K562 (cell line): ENCODE results near the gene NCAPG2. TPM values are rescaled to one million over a fixed set of nuclear protein-coding genes. Genes with fewer than 3 reads are reported as not detected.

Experiments used
- ATAC-seq: fragments of 200-7000 bp; cut with Tn5 transposase; 3 replicates; pipeline ENCODE4 v1.9.1; 2020; ENCODE audit warnings: moderate library complexity
- BruUV-seq: library from RNA; stranded (reverse); fragments of 400-500 nt; replicated peaks from 2 replicates; lab custom pipeline; 2021; lab: Mats Ljungman, UMichigan
- CTCF ChIA-PET: fragments of 300-600 bp; formaldehyde crosslinking; extraction: SDS; loops from one replicate; lab custom pipeline; 2021; ENCODE audit warnings: low intra/inter-chr PET ratio; lab: Yijun Ruan, JAX
- POLR2A ChIA-PET: fragments of 300-600, 350-650 bp; sonication (Branson Sonifier 250); formaldehyde crosslinking; extraction: SDS; loops from one replicate; lab custom pipeline; 2021; ENCODE audit warnings: antibody characterized with exemption, inconsistent platforms; lab: Yijun Ruan, JAX
- DNase-seq, 4 experiments: peaks; one replicate each; pipeline versions ENCODE4 v3.0.0 to v3.0.0-alpha.2; 2011 to 2018; ENCODE audit warnings: low spot score in 3 of 4, mixed read lengths in 3 of 4; ENCODE audit errors: extremely low read depth in 1 of 4
- FAIRE-seq: peaks from 2 replicates; lab custom pipeline; 2011; peaks lifted over from hg19 to GRCh38; lab: Jason Lieb, UNC
- H2AFZ ChIP-seq: 2 replicates; pipeline ENCODE4 v1.6.0; 2011; ENCODE audit warnings: low read depth, low read length, control low read depth, inconsistent platforms
- H3K27ac ChIP-seq: fragments of 200-600 bp; 3 replicates; pipeline ENCODE4 v1.8.0; 2011; ENCODE audit warnings: low read depth, mild to moderate bottlenecking, control low read depth, inconsistent platforms, low read length, moderate library complexity, mixed read lengths; ENCODE audit errors: extremely low read depth
- H3K27me3 ChIP-seq, 2 experiments: fragments of 300-600 bp in 1 of 2; 2 replicates in 1 of 2; 3 replicates in 1 of 2; pipeline versions ENCODE4 v1.6.0 to v1.8.0; 2011; ENCODE audit warnings: inconsistent platforms in 2 of 2, low read length in 2 of 2, mild to moderate bottlenecking in 1 of 2, mixed read lengths in 1 of 2, moderate library complexity in 1 of 2; ENCODE audit not compliant: control insufficient read depth in 2 of 2, insufficient read depth in 2 of 2
- H3K36me3 ChIP-seq: fragments of 300-600 bp; 3 replicates; pipeline ENCODE4 v1.8.0; 2011; ENCODE audit warnings: mild to moderate bottlenecking, low read length, inconsistent platforms; ENCODE audit not compliant: control insufficient read depth, insufficient read depth
- H3K4me1 ChIP-seq, 2 experiments: fragments of 200-600 bp in 1 of 2; replicated peaks in 1 of 2; 2 replicates in 1 of 2; 3 replicates in 1 of 2; pipeline versions ENCODE4 v1.5.1 to v1.8.0; 2011; ENCODE audit warnings: inconsistent platforms in 2 of 2, low read length in 2 of 2, mild to moderate bottlenecking in 1 of 2, mixed read lengths in 1 of 2, moderate library complexity in 1 of 2; ENCODE audit not compliant: control insufficient read depth in 2 of 2, insufficient read depth in 2 of 2
- H3K4me2 ChIP-seq: 2 replicates; pipeline ENCODE4 v1.6.1; 2011; ENCODE audit warnings: low read length, control low read depth, inconsistent platforms, mixed read lengths; ENCODE audit not compliant: insufficient read depth
- H3K4me3 ChIP-seq: fragments of 200-600 bp; sonication (generic), shearing (Covaris generic); 2 replicates; pipeline ENCODE4 v1.5.1; 2016; ENCODE audit warnings: control low read depth, inconsistent platforms
- H3K79me2 ChIP-seq: fragments of 200-600 bp; 3 replicates; pipeline ENCODE4 v1.8.0; 2011; ENCODE audit warnings: low read length, inconsistent platforms; ENCODE audit not compliant: control insufficient read depth, insufficient read depth
- H3K9ac ChIP-seq, 2 experiments: 2 replicates each; pipeline versions ENCODE4 v1.6.0 to v1.6.1; 2011; ENCODE audit warnings: low read depth in 2 of 2, low read length in 2 of 2, control low read depth in 1 of 2, inconsistent platforms in 1 of 2, mild to moderate bottlenecking in 1 of 2, mixed read lengths in 1 of 2; ENCODE audit not compliant: insufficient read depth in 1 of 2
- H3K9me1 ChIP-seq: one replicate; pipeline ENCODE4 v1.6.0; 2011; ENCODE audit warnings: inconsistent platforms, mild to moderate bottlenecking, low read length, moderate library complexity; ENCODE audit not compliant: control insufficient read depth, insufficient read depth
- H3K9me3 ChIP-seq: replicated peaks from 2 replicates; pipeline ENCODE4 v1.5.1; 2011; ENCODE audit warnings: low read depth, low read length, inconsistent platforms; ENCODE audit not compliant: control insufficient read depth, insufficient read depth
- H4K20me1 ChIP-seq: replicated peaks from 2 replicates; pipeline ENCODE4 v1.6.1; 2011; ENCODE audit warnings: low read length, inconsistent platforms, mixed read lengths; ENCODE audit not compliant: control insufficient read depth, insufficient read depth
- BRCA1 ChIP-seq, 2 experiments: fragments of 450-650 bp in 1 of 2; sonication (generic) in 1 of 2; formaldehyde crosslinking in 1 of 2; IDR thresholded peaks; 2 replicates each; pipeline versions ENCODE4 v1.5.0 to v1.6.1; 2017 to 2020; ENCODE audit warnings: mild to moderate bottlenecking in 1 of 2, missing genetic modification reagents in 1 of 2
- CREBBP ChIP-seq: IDR thresholded peaks from one replicate; pipeline ENCODE4 v1.6.1; 2012; ENCODE audit warnings: low read depth, mild to moderate bottlenecking, control low read depth, inconsistent platforms, low read length
- DNMT1 ChIP-seq: fragments of 450-650 bp; IDR thresholded peaks from 2 replicates; pipeline ENCODE4 v1.6.1; 2016; ENCODE audit warnings: antibody characterized with exemption, mild to moderate bottlenecking
- FOXA1 ChIP-seq: fragments of 450-650 bp; IDR thresholded peaks from 2 replicates; pipeline ENCODE4 v1.6.1; 2016; ENCODE audit warnings: mild to moderate bottlenecking, borderline replicate concordance
- HMBOX1 ChIP-seq: sonication (generic); IDR thresholded peaks from 2 replicates; pipeline ENCODE4 v1.6.1; 2016
- MEIS2 ChIP-seq: fragments of 450-650 bp; IDR thresholded peaks from 2 replicates; pipeline ENCODE4 v1.6.1; 2014; ENCODE audit warnings: mild to moderate bottlenecking; ENCODE audit not compliant: partially characterized antibody
- POLR3G ChIP-seq: IDR thresholded peaks from 2 replicates; pipeline ENCODE4 v1.6.1; 2011; ENCODE audit not compliant: insufficient read length, insufficient replicate concordance; ENCODE audit errors: extremely low read depth
- SPI1 ChIP-seq: IDR thresholded peaks from 2 replicates; pipeline ENCODE4 v1.6.1; 2011; ENCODE audit warnings: low read depth, low read length, control low read depth, borderline replicate concordance
- ZNF143 ChIP-seq: sonication (generic); formaldehyde crosslinking; IDR thresholded peaks from 2 replicates; pipeline ENCODE4 v1.9.0; 2022; ENCODE audit warnings: mild to moderate bottlenecking, missing genetic modification reagents
- WGBS: fragments of 100-300 bp; shearing (Covaris generic); methylation state at CpG from one replicate; pipeline ENCODE4 v1.1.6; 2016; ENCODE audit warnings: low coverage, mixed read lengths; ENCODE audit not compliant: insufficient coverage; ENCODE audit errors: missing lambda C conversion rate; 5-methylcytosine and 5-hydroxymethylcytosine counted together
- in situ Hi-C: fragments of 300-500 bp; cut with MboI; formaldehyde crosslinking; loops from 4 replicates; pipeline ENCODE4 v1.15.0; 2018; ENCODE audit warnings: inconsistent platforms, mixed read lengths
- intact Hi-C: fragments of 100-400 bp; cut with micrococcal nuclease; formaldehyde crosslinking; loops from 2 replicates; pipeline ENCODE4 v1.14.2; 2022
- polyA plus RNA-seq, 8 experiments: library from polyadenylated mRNA; depleted of rRNA in 4 of 8; stranded (reverse) in 5 of 8; unstranded in 3 of 8; fragments of >200 nt; fragmentation: Nextera tagmentation in 2 of 8; fragmentation: Illumina TruSeq in 1 of 8; extraction: Ambion mirVana in 2 of 8; extraction: Trizol in 1 of 8; gene quantifications; 2 replicates each; pipeline versions ENCODE4 v1.2.1 to v1.2.3, GENCODE V29; 2011 to 2014; ENCODE audit warnings: inconsistent platforms in 1 of 8, missing spikeins in 1 of 8
- total RNA-seq, 7 experiments: library from RNA; depleted of rRNA in 6 of 7; stranded (reverse); fragments of >200 nt in 6 of 7; fragmentation: Illumina TruSeq in 2 of 7; extraction: Trizol in 2 of 7; gene quantifications; 2 replicates each; pipeline versions ENCODE4 v1.2.1 to v1.2.3, GENCODE V29; 2011 to 2021; ENCODE audit warnings: low replicate concordance in 1 of 7
- TF ChIP-seq, protein P1 (sequence below): fragments of 450-650 bp; IDR thresholded peaks from 2 replicates; pipeline ENCODE4 v1.6.1; 2016
- TF ChIP-seq, protein P2 (sequence below): sonication (generic); formaldehyde crosslinking; IDR thresholded peaks from 2 replicates; pipeline ENCODE4 v1.4.0; 2020; ENCODE audit warnings: mild to moderate bottlenecking, missing genetic modification reagents

The NCAPG2 gene
- total and polyA plus RNA-seq, 9 of the 15 experiments (the other 6 are each of a cell fraction or from before 2014, with no cell fraction given) = 21.5 to 127 (median 86.1) TPM

- BruUV-seq = no TSS peak
- Histone ChIP-seq H3K27ac (no peak overlapping the region), H3K9me3 (peaks cover 3% of the 10 kb centered on the region; the same call in 1 of the 2 replicates), H3K4me2 (no peak overlapping the region), H3K9ac (no peak overlapping the region), H3K4me3 (no peak overlapping the region), H3K36me3 (peaks cover 96% of the 10 kb centered on the region), H3K9me1 (no peaks in the 10 kb centered on the region), H4K20me1 (no peaks in the 10 kb centered on the region; the same call in 1 of the 2 replicates), H3K79me2 (peaks cover 9% of the 10 kb centered on the region; the same call in 2 of the 3 replicates), H2AFZ (no peak overlapping the region), H3K4me1 (no peaks in the 10 kb centered on the region), H3K27me3 (no peaks in the 10 kb centered on the region)
- intact Hi-C loops = loop anchor here (10.0 kb wide), 1 partner anchor 154 kb away; no protein-coding TSS in a partner anchor
- TF ChIP-seq FOXA1 (no peak), ZNF143 (no peak), HMBOX1 (peak; percentile 70), DNMT1 (no peak)
- ChIA-PET CTCF (no interaction called here), POLR2A (interaction anchor here (1.2 to 1.6 kb wide), 4 partner anchors 10 to 49 kb away, joined by 3 to 5 read pairs (median 4); no protein-coding TSS in a partner anchor)
- in situ Hi-C loops = no loop called here
- DNase-seq (no peak), FAIRE-seq (no peak), ATAC-seq (no peak)
- WGBS = 96% methylated on average over 9 of the region's 9 CpGs
These were observed 55.8 kb downstream of the NCAPG2 start for GRCh38 chr7:158648787-158649186.

GRCh38 chr7:158648168-158648567 lies 56.4 kb downstream of the NCAPG2 start:
- H3K4me3 ChIP-seq = no peak overlapping the region
- POLR2A ChIA-PET = no interaction called here
- 91% methylated on average over 7 of the region's 7 CpGs for WGBS

More at GRCh38 chr7:158648168-158648567, 56.4 kb downstream of the NCAPG2 start:
- no peaks in the 10 kb centered on the region; the same call in 1 of the 2 replicates for H4K20me1 ChIP-seq
- H3K4me2 ChIP-seq = no peak overlapping the region
- H3K9me1 ChIP-seq = no peaks in the 10 kb centered on the region
- TF ChIP-seq BRCA1 (IDR thresholded peaks at IDR 0.05) (no peak), BRCA1 (CRISPR knock-in tag; IDR thresholded peaks at IDR 0.05) (no peak), POLR3G (no peak), CREBBP (no peak), MEIS2 (peak; percentile 41), SPI1 (no peak)
- TF ChIP-seq, protein P1, sequence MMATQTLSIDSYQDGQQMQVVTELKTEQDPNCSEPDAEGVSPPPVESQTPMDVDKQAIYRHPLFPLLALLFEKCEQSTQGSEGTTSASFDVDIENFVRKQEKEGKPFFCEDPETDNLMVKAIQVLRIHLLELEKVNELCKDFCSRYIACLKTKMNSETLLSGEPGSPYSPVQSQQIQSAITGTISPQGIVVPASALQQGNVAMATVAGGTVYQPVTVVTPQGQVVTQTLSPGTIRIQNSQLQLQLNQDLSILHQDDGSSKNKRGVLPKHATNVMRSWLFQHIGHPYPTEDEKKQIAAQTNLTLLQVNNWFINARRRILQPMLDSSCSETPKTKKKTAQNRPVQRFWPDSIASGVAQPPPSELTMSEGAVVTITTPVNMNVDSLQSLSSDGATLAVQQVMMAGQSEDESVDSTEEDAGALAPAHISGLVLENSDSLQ = peak; percentile 60
- TF ChIP-seq, protein P2, sequence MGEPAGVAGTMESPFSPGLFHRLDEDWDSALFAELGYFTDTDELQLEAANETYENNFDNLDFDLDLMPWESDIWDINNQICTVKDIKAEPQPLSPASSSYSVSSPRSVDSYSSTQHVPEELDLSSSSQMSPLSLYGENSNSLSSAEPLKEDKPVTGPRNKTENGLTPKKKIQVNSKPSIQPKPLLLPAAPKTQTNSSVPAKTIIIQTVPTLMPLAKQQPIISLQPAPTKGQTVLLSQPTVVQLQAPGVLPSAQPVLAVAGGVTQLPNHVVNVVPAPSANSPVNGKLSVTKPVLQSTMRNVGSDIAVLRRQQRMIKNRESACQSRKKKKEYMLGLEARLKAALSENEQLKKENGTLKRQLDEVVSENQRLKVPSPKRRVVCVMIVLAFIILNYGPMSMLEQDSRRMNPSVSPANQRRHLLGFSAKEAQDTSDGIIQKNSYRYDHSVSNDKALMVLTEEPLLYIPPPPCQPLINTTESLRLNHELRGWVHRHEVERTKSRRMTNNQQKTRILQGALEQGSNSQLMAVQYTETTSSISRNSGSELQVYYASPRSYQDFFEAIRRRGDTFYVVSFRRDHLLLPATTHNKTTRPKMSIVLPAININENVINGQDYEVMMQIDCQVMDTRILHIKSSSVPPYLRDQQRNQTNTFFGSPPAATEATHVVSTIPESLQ = no peak
- H2AFZ ChIP-seq = no peak overlapping the region
- no peaks in the 10 kb centered on the region for H3K4me1 ChIP-seq
- no peaks in the 10 kb centered on the region for H3K27me3 ChIP-seq
- peaks cover 9% of the 10 kb centered on the region; the same call in 2 of the 3 replicates for H3K79me2 ChIP-seq
- H3K9me3 ChIP-seq = peaks cover 3% of the 10 kb centered on the region; the same call in 1 of the 2 replicates
- no TSS peak for BruUV-seq
- ATAC-seq (no peak), FAIRE-seq (no peak), DNase-seq (no peak)
- H3K27ac ChIP-seq = no peak overlapping the region
- CTCF ChIA-PET = no interaction called here
- intact Hi-C loops = loop anchor here (10.0 kb wide), 1 partner anchor 153 kb away; no protein-coding TSS in a partner anchor
- in situ Hi-C loops = no loop called here
- H3K36me3 ChIP-seq = peaks cover 97% of the 10 kb centered on the region
- no peak overlapping the region for H3K9ac ChIP-seq
